GM18867 (cell line): ENCODE data around the gene TRAPPC2L.

Experiments
- ATAC-seq: cut with Tn5 transposase; IDR thresholded peaks from one replicate; pipeline ENCODE4 v1.9.1; 2021; ENCODE audit warnings: mild to moderate bottlenecking, moderate library complexity; ENCODE audit not compliant: unreplicated experiment

TRAPPC2L gene

DNA sequence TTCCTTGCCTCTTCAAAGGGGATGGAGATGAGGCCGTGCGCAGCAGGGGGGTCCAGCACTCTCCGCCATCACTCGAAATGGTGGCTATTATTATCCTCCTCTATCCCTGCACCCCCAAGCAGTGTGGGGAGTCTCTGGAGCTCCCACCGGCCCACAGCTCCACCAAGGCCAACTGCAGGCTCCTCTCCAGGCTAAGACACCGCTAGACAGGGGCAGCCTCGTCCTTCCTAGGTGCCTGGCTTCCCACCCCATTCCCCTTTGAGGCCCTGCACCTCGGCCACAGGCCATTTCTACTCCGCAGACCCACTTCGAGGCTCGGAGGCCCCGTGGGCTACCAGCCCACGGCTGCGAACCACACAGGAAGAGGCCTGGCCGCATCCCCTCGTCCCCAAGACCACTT, 49.1 kb downstream of the TRAPPC2L start:
- ATAC-seq = no peak

GRCh38 chr16:88906535-88907105, 49.7 kb downstream of the TRAPPC2L start:
- no peak for ATAC-seq

DNA sequence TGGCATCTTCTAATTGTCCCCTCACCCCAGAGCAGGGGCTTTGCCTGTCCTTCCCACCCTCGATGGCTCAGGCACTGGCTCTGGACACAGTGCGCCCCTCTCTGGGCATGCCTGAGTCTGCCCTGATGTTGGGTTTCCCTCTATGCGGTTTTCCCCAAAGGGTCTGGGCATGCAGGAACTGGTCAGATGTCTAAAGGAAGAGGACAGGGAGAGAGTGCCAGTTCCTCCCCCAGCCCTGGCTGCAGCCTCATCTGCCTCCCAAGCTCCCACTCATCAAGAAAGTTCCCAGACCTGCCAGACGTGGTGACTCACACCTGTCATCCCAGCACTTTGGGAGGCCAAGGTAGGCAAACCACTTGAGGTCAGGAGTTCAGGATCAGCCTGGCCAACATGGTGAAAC, 50.8 kb downstream of the TRAPPC2L start:
- no peak for ATAC-seq

DNA sequence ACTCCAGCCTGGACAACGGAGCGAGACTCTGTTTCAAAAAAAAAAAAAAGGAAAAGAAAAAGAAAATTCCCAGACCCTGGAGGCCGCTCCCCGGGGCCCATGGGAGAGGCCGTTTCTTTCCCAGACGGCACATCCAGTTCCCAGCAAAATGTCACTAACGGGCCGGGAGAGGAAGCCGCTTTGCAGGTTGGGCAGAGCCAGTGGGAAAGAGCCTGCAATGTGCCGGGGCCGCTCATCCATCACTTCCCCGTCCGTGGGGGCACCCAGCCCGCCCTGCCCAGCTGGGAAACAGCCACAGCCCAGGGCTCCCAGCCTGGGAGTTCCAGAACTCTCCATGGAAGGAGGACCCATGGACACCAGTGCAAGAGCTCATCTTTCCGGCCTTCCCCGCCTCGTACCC, 51.4 kb downstream of the TRAPPC2L start:
- no peak for ATAC-seq

DNA sequence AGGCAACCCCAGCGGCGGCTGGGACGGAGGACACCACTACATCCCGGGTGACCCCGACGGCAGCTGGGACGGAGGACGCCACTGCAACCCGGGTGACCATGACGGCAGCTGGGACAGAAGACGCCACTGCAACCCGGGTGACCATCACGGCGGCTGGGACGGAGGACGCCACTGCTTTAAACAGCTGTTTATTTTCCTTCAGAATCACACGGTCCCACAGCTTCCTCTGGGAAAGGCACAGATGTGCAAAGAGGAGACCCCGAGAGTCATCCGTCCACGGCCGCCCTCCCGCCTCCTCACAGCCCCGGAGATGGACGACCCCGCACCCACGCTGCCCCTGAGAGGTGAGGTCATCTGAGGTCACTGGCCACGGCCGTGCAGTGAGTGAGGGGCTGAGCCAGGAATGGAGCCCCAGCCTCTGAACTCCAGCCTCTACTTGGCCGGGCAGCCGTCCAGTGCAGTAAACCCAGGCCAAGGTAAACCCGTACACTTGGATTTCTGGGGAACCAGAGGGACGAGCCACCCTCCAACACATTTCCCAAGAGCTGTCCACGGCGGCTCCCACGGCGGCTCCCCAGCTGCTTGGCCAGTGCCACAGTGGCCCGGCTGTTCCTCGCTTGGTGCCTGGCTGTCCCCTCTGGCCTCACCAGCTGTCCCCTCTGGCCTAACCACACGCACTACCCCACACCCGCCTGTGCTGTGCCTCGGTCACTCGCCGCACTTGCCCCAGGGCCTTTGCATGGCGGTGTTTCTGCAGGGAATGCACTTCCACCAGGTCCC, 52.7 kb downstream of the TRAPPC2L start:
- ATAC-seq = no peak

DNA sequence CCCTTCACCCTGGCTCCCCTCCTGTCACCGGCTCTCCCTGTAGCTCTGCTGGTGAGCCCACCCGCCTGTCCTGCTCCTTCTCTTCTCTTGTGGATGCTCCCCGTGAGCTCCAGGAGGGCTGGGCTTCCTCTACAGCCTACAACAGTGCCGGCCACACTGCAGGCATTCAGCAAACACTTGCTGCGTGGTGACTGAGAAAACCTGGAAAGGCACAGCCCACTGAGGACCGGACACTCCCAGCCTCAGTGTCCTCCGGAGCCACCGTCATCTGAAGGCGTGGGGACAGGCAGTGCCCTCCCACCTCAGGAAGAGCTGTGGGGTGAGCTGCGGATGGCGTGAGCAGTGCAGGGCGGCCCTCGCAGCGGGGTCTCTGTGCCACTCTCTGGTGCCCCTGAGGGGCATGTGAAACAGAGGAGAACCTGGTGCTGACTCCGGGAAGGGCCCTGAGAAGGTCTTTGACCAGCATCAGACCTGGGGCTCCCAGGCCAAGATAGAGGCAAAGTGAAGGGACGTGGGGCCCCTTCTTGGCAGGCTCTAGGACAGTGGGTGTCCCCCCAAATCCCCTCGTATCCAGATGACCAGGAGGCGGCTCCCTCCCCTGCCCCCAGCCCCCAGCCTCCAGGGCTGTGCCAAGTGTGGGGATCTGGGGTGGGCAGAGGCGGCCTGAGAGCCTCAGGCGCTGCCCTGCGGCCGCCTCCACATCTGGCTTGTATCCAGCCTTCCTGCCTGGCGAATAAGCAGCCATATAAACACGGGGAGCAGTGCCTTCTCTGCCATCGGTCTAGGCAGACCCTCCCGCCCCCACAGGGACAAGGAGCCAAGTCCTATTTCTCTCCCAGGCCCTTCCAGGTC, 53.6 kb downstream of the TRAPPC2L start:
- no peak for ATAC-seq

- ATAC-seq = no peak
Measured at GRCh38 chr16:88911136-88911945, 54.4 kb downstream of the TRAPPC2L start.

GRCh38 chr16:88911946-88912310, 55.0 kb downstream of the TRAPPC2L start:
- no peak for ATAC-seq
